GM19238 (cell line): ENCODE data around the gene GPR155.
"Not testable (repeated sequence)": the region's sequence is repeated elsewhere in the genome, so short reads cannot be mapped to it uniquely, and the experiment has no call there.

Experiments
- DNase-seq: peaks from one replicate; pipeline ENCODE4 v3.0.0; 2011; ENCODE audit warnings: low spot score; ENCODE audit not compliant: insufficient read length

Gene GPR155

GRCh38 chr2:174492963-174493431 lies 6.2 kb upstream of the GPR155 start:
- peak; percentile 29 for DNase-seq

- no peak for DNase-seq
Measured at GRCh38 chr2:174491947-174492346, 5.1 kb upstream of the GPR155 start.

DNA sequence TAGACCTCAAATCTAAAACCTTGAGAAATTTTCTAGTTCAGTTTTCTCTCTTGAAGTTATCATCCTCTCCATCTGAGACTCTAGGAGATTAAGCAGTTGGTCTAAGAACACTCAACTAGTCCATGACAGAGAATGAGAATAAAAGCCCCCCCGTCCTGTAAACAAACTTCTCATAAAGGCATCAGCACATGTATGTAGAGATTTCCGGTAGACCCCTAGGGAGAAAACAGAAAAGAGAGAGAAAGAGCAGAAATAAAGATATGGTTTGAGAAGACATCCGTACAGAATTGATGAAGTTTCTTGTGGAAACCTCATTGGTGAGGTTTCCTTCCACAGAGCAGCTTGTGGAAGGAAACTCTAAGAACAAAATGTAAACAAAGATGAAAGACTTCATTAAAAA lies 3.2 kb upstream of the GPR155 start:
- no peak for DNase-seq

GRCh38 chr2:174489520-174489919 lies 2.7 kb upstream of the GPR155 start:
- DNase-seq = not testable (repeated sequence)

GRCh38 chr2:174487820-174488162 lies 962 bp upstream of the GPR155 start:
- no peak for DNase-seq

- peak; percentile 81 for DNase-seq
Measured at GRCh38 chr2:174487108-174487819, 435 bp upstream of the GPR155 start.

- peak; percentile 18 for DNase-seq
Measured at GRCh38 chr2:174485788-174486562, 854 bp downstream of the GPR155 start.

- DNase-seq = not testable (repeated sequence)
Measured at GRCh38 chr2:174485045-174485444, 1.8 kb downstream of the GPR155 start.

GRCh38 chr2:174484573-174484972 lies 2.3 kb downstream of the GPR155 start:
- no peak for DNase-seq

DNA sequence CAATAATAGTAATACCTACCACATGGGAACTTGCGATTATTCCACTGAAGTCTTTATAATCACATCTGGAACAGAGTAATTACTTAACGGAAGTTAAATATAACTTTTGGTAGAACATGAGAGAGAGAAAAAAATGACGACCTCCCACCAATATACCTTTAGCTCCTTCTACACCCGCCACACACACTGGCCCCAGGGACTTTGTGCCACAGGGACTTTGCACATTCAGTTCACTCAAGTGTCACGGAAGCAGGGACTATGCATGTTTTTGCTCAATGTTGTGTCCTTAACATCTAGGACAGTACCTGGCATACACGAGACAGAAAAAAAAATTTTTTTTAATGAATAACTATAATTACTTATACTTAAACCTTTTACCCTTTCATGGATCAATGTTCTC lies 4.0 kb downstream of the GPR155 start:
- DNase-seq = no peak

DNA sequence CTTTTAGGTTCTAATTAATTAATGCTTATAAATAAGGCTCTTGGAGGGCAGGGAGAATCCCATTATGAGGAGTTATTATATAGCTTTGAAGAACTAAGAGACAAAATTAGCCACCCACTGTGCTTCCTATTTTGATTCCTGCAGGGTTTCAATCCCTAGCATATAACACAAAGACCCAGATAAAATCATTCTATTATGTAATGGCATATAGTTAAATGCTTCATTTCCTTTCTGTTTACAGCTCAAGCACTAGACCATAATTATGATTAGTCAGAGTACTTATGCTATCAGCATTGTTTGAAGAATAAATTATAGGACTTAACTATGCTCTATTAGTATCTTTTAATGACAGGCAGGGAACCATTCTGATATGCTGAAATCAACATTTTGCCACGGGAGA lies 9.1 kb downstream of the GPR155 start:
- DNase-seq = no peak

- DNase-seq = no peak
Measured at GRCh38 chr2:174473796-174474195, 13.0 kb downstream of the GPR155 start.

- no peak for DNase-seq
Measured at GRCh38 chr2:174465327-174465726, 21.5 kb downstream of the GPR155 start.

DNA sequence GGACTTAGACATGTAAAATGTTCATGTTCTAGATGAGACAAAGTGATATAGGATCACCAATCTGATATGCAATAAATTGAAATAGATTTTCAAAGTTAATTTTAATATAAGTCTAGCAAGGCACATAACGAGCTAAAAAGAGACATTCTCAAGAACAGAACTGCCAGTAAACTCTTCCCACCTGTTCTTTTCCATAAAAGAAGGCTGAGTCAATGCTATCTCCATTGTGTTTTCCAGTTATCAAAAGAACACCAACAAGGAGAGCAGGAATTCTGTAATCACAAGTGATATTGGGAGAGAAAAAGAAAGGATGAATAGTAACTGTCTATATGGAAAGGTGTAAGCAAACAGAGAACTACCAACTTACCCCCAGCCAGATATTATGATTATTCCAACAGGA lies 25.6 kb downstream of the GPR155 start:
- no peak for DNase-seq

GRCh38 chr2:174454566-174454965 lies 32.3 kb downstream of the GPR155 start:
- no peak for DNase-seq

DNA sequence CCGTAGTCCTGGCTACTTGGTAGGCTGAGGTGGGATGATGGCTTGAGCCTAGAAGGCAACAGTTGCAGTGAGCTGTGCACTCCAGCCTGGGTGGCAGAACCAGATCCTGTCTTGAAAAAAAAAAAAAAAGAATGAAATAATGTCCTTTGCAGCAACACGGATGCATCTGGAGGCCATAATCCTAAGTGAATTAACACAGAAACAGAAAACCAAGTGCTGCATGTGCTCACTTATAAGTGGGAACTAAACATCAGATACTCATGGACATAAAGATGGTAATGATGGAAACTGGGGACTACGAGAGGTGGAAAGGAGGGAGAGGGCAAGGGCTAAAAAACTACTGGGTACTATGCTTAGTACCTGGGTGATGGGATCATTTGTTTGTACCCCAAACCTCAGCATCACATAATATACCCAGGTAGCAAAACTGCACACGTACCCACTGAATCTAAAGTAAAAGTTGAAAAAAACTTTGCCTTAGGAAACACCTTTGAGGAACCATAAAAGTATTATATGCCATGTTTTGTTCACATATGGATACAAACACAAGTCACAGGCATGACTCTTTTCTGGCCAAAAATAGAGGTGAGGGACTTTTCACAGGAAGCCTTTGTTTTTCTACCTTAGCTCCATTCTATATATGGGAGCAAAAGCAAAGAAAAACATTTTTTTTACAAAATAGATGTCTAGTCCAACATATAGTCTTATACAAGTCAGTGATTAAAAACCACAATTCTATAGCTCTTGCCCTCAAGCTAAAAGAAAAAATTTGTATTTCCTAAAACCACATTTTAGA lies 36.6 kb downstream of the GPR155 start:
- no peak for DNase-seq

GRCh38 chr2:174449033-174449432 lies 37.8 kb downstream of the GPR155 start:
- DNase-seq = no peak

DNA sequence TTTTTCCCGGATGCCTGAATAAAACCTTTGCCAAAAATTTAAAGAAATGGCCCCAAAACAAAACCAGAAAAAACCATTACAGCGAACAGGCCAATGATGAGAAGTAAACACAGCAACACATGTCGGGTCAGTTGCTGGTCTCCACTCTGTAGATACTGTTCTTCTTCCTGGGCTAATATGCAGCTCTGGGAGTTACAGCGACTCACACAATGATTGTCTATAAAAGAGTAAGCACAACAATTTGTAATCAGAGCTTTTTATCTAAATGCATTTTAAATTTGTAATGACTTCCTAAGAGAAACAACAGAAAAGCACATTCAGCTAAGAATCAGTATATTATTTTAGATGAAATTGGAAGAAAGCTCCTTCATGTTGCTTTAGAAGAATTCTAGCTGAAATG lies 40.3 kb downstream of the GPR155 start:
- DNase-seq = no peak

DNA sequence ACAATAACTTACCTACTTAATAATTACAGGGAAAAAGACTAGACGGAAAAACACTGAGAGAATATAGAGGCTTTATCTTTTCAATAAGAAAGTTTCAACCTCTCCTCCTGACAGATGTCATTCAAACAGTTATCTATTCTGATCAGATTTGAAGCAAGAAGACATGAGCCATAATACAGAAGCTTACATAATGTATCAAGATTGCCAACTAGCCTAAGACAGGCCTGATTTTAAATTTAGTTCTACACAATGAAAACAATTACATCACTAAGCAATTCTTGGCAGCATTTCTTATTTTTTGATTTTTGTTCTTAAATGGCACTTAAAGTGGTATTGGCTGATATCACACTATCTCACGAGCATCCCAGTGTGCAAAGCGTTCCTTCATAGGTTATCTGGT lies 41.6 kb downstream of the GPR155 start:
- no peak for DNase-seq

DNA sequence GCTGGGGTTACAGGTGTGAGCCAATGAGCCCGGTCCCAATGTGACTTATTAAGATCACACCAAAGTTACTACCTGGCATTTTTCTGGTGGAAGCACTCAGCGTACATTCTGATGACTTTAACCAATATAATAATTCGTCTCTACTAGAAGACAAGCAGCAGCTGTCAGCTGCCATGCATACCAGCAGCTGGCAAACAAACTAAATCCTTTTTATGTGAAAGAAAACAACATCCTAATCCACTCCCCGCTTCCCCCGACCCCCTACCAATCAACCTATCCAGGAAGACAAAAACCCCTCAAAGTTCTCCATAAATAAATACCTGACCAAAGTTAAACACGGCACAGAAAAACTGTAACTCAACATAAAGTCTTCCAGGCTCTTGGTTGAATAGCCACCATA lies 42.1 kb downstream of the GPR155 start:
- DNase-seq = no peak

- no peak for DNase-seq
Measured at GRCh38 chr2:174442546-174443510, 44.0 kb downstream of the GPR155 start.
